B cell (primary cell): ENCODE results near the gene TLL2. TPM values are rescaled to one million over a fixed set of nuclear protein-coding genes. Genes with fewer than 3 reads are reported as not detected.

Experiments
- ATAC-seq: fragments of 200-7000 bp; cut with Tn5 transposase; one replicate; pipeline ENCODE4 v1.10.0; 2021; ENCODE audit warnings: low read depth, mild to moderate bottlenecking, moderate number of reproducible peaks, moderate library complexity
- CTCF ChIA-PET: fragments of 350-600 bp; sonication (Branson Sonifier 250); formaldehyde crosslinking; loops from one replicate; lab custom pipeline; 2021; ENCODE audit warnings: antibody characterized with exemption, inconsistent platforms; lab: Charles Lee
- POLR2A ChIA-PET: fragments of 350-600 bp; sonication (Branson Sonifier 250); formaldehyde crosslinking; loops from one replicate; lab custom pipeline; 2021; ENCODE audit warnings: antibody characterized with exemption; lab: Charles Lee
- DNase-seq: peaks from one replicate; pipeline ENCODE4 v3.0.0; 2013
- H2AFZ ChIP-seq: 2 replicates; pipeline ENCODE4 v1.6.1; 2012; ENCODE audit warnings: mild to moderate bottlenecking, low read depth, low read length; ENCODE audit not compliant: insufficient read depth, poor library complexity, severe bottlenecking
- H3K27ac ChIP-seq, 2 donors: 1 replicate in 1 of 2; 2 replicates in 1 of 2; pipeline ENCODE4 v1.5.1; 2012 to 2013; ENCODE audit warnings: low read length in 2 of 2, mild to moderate bottlenecking in 2 of 2, moderate library complexity in 1 of 2
- H3K27me3 ChIP-seq, 4 experiments: fragments of 200-600 bp in 1 of 4; sonication (generic) in 1 of 4; replicated peaks in 1 of 4; 1 replicate in 2 of 4; 2 replicates in 2 of 4; pipeline versions ENCODE4 v1.6.1 to v1.7.0; 2013 to 2016; ENCODE audit warnings: low read length in 3 of 4, mild to moderate bottlenecking in 2 of 4, mixed read lengths in 1 of 4, moderate library complexity in 1 of 4; ENCODE audit not compliant: insufficient read depth in 4 of 4, control insufficient read depth in 3 of 4; ENCODE audit errors: control extremely low read depth in 1 of 4
- H3K36me3 ChIP-seq, 2 experiments: replicated peaks in 1 of 2; 1 replicate in 1 of 2; 2 replicates in 1 of 2; pipeline versions ENCODE4 v1.6.1 to v1.7.1; 2013; ENCODE audit warnings: low read length in 1 of 2; ENCODE audit not compliant: insufficient read depth in 2 of 2, control insufficient read depth in 1 of 2; ENCODE audit errors: control extremely low read depth in 1 of 2, extremely low read depth in 1 of 2
- H3K4me1 ChIP-seq, 2 donors: fragments of 200-600 bp in 1 of 2; sonication (generic) in 1 of 2; 1 replicate in 1 of 2; 2 replicates in 1 of 2; pipeline versions ENCODE4 v1.5.1 to v1.6.1; 2013 to 2017; ENCODE audit warnings: low read length in 2 of 2; ENCODE audit not compliant: control insufficient read depth in 2 of 2, insufficient read depth in 2 of 2
- H3K4me2 ChIP-seq: replicated peaks from 2 replicates; pipeline ENCODE3; 2012; ENCODE audit warnings: mild to moderate bottlenecking, low read depth, low read length; ENCODE audit not compliant: poor library complexity, severe bottlenecking
- H3K4me3 ChIP-seq, 5 experiments: fragments of 200-600 bp in 1 of 5; sonication (generic) in 1 of 5; 1 replicate in 3 of 5; 2 replicates in 2 of 5; pipeline versions ENCODE4 v1.5.1 to v1.7.0; 2011 to 2016; ENCODE audit warnings: low read length in 4 of 5, mild to moderate bottlenecking in 4 of 5, low read depth in 2 of 5, control low read depth in 1 of 5, moderate library complexity in 1 of 5; ENCODE audit not compliant: insufficient read depth in 1 of 5; ENCODE audit errors: control extremely low read depth in 1 of 5, extremely low read depth in 1 of 5
- H3K79me2 ChIP-seq: fragments of 200-600 bp; sonication (generic); one replicate; pipeline ENCODE4 v1.6.0; 2016; ENCODE audit warnings: low read length; ENCODE audit not compliant: control insufficient read depth, insufficient read depth
- H3K9ac ChIP-seq: fragments of 200-600 bp; sonication (generic); 2 replicates; pipeline ENCODE4 v1.6.1; 2017; ENCODE audit warnings: mild to moderate bottlenecking, low read length, moderate library complexity
- H3K9me3 ChIP-seq, 3 donors: one replicate each; pipeline versions ENCODE4 v1.6.1 to v1.7.1; 2013; ENCODE audit warnings: low read length in 2 of 3; ENCODE audit not compliant: control insufficient read depth in 2 of 3, insufficient read depth in 1 of 3; ENCODE audit errors: control extremely low read depth in 1 of 3
- H4K20me1 ChIP-seq: 2 replicates; pipeline ENCODE4 v1.6.0; 2012; ENCODE audit warnings: mild to moderate bottlenecking, low read length; ENCODE audit not compliant: insufficient read depth, control insufficient read depth, poor library complexity, severe bottlenecking
- H3K27ac Mint-ChIP-seq: one replicate; pipeline ENCODE4 v1.8.0; 2021; ENCODE audit warnings: mixed read lengths
- H3K27me3 Mint-ChIP-seq: one replicate; pipeline ENCODE4 v1.8.0; 2021; ENCODE audit warnings: mixed read lengths
- H3K4me1 Mint-ChIP-seq: one replicate; pipeline ENCODE4 v1.8.0; 2021; ENCODE audit warnings: mixed read lengths
- H3K4me3 Mint-ChIP-seq: one replicate; pipeline ENCODE4 v1.8.0; 2021; ENCODE audit warnings: mixed read lengths
- H3K9me3 Mint-ChIP-seq: one replicate; pipeline ENCODE4 v1.8.0; 2022; ENCODE audit warnings: mixed read lengths; ENCODE audit not compliant: insufficient read depth
- CTCF ChIP-seq: fragments of 200-600 bp; IDR thresholded peaks from one replicate; pipeline ENCODE4 v1.8.0; 2022; ENCODE audit warnings: antibody characterized with exemption, mild to moderate bottlenecking
- EZH2 ChIP-seq: IDR thresholded peaks from 2 replicates; pipeline ENCODE4 v1.6.1; 2012; ENCODE audit warnings: borderline replicate concordance, low read depth, mild to moderate bottlenecking, moderate library complexity, low read length; ENCODE audit not compliant: insufficient read depth, poor library complexity, severe bottlenecking
- WGBS: methylation state at CpG from one replicate; pipeline ENCODE4 v1.1.5; 2013; ENCODE audit warnings: missing lambda C conversion rate; ENCODE audit not compliant: insufficient coverage; 5-methylcytosine and 5-hydroxymethylcytosine counted together
- intact Hi-C: fragments of 100-400 bp; cut with micrococcal nuclease; formaldehyde crosslinking; loops from one replicate; pipeline ENCODE4 v1.10.0; 2022
- polyA plus RNA-seq: library from polyadenylated mRNA; depleted of rRNA; stranded (reverse); fragments of >200 nt; gene quantifications from 2 replicates; pipeline ENCODE4 v1.2.3, GENCODE V29; 2012
- total RNA-seq, 2 donors: library from RNA; stranded (reverse); fragments of 120-200 nt in 1 of 2; gene quantifications; 1 replicate in 1 of 2; 2 replicates in 1 of 2; pipeline versions ENCODE4 v1.2.3 to v1.2.4, GENCODE V29; 2013 to 2022

TLL2 gene
- total and polyA plus RNA-seq, 2 donors (not counting 1 experiment from before 2014, with no cell fraction given): 0.13 to 0.47 TPM

GRCh38 chr10:96516337-96516736 lies 2.6 kb upstream of the TLL2 start:
- H3K9me3 Mint-ChIP-seq: no peaks in the 10 kb centered on the region
- ATAC-seq: no peak
- CTCF ChIA-PET: interaction anchor here (1.1 kb wide), 1 partner anchor 28 kb away, joined by 3 read pairs; no protein-coding TSS in a partner anchor

More at GRCh38 chr10:96516337-96516736, 2.6 kb upstream of the TLL2 start:
- WGBS: 98% methylated on average over 2 of the region's 2 CpGs
- TF ChIP-seq EZH2: no peak
- TF ChIP-seq CTCF: no peak
- POLR2A ChIA-PET: no interaction called here
- Mint-ChIP-seq H3K27me3 (peaks cover 6% of the 10 kb centered on the region), H3K4me3 (no peak overlapping the region), H3K27ac (no peak overlapping the region), H3K4me1 (peaks cover 23% of the 10 kb centered on the region)
- H3K27ac ChIP-seq: no peak overlapping the region
- H3K4me1 ChIP-seq: peaks cover 16 to 19% of the 10 kb centered on the region in 2 donors
- peaks cover 0 to 11% of the 10 kb centered on the region in 2 experiments for H3K36me3 ChIP-seq
- H2AFZ ChIP-seq: no peak overlapping the region
- H3K4me2 ChIP-seq: no peak overlapping the region
- H3K4me3 ChIP-seq: no peak overlapping the region
- H4K20me1 ChIP-seq: no peaks in the 10 kb centered on the region
- no peak for DNase-seq
- no peaks in the 10 kb centered on the region for H3K79me2 ChIP-seq
- H3K9ac ChIP-seq: no peak overlapping the region
- H3K27me3 ChIP-seq: peaks cover 2 to 34% (median 9%) of the 10 kb centered on the region in 4 experiments
- intact Hi-C loops: no loop called here
- peaks cover 0 to 3% (median 0%) of the 10 kb centered on the region in 3 donors for H3K9me3 ChIP-seq
